Subcutaneous adipose tissue (tissue), 4 donors: ENCODE data around the gene ADAM8. TPM values are rescaled to one million over a fixed set of nuclear protein-coding genes. Genes with fewer than 3 reads are reported as not detected.

Experiments
- CTCF ChIP-seq: fragments of 450-650 bp; IDR thresholded peaks from one replicate; pipeline ENCODE4 v1.5.1; 2016; ENCODE audit warnings: low read depth, mild to moderate bottlenecking, control low read depth, antibody characterized with exemption, moderate library complexity
- total RNA-seq, 4 donors: library from RNA; depleted of rRNA; stranded (reverse); fragments of >200 nt; gene quantifications; one replicate each; pipeline ENCODE4 v1.1.0, GENCODE V29; 2016

The ADAM8 gene
- total RNA-seq, 4 donors from 2014 or later, result 0.65 to 27.9 (median 3.3) TPM

- TF ChIP-seq CTCF, result no peak
Observed at GRCh38 chr10:133270773-133271297, 5.8 kb downstream of the ADAM8 start.

GRCh38 chr10:133270204-133270603, 6.5 kb downstream of the ADAM8 start:
- no peak for TF ChIP-seq CTCF

- no peak for TF ChIP-seq CTCF
Observed at GRCh38 chr10:133269367-133269766, 7.3 kb downstream of the ADAM8 start.

- TF ChIP-seq CTCF, result no peak
Observed at GRCh38 chr10:133268532-133268931, 8.1 kb downstream of the ADAM8 start.

- TF ChIP-seq CTCF, result no peak
Observed at GRCh38 chr10:133267829-133268228, 8.8 kb downstream of the ADAM8 start.

GRCh38 chr10:133267293-133267692, 9.4 kb downstream of the ADAM8 start:
- TF ChIP-seq CTCF, result no peak

- TF ChIP-seq CTCF, result no peak
Observed at GRCh38 chr10:133266056-133266795, 10.4 kb downstream of the ADAM8 start.
